DMS 273 (cell line): ENCODE data around the gene CCHCR1.
"Not testable (repeated sequence)": the region's sequence is repeated elsewhere in the genome, so short reads cannot be mapped to it uniquely, and the experiment has no call there.

Experiments used
- DNase-seq: peaks from one replicate; lab custom pipeline; 2025; ENCODE audit not compliant: unreplicated experiment; lab: John Stamatoyannopoulos, UW

Gene CCHCR1

GRCh38 chr6:31183287-31183686, 25.7 kb upstream of the CCHCR1 start:
- not testable (repeated sequence) for DNase-seq

GRCh38 chr6:31180500-31180899, 22.9 kb upstream of the CCHCR1 start:
- no peak for DNase-seq

GRCh38 chr6:31179896-31180295, 22.3 kb upstream of the CCHCR1 start:
- DNase-seq = no peak

- no peak for DNase-seq
These were observed 21.4 kb upstream of the CCHCR1 start for GRCh38 chr6:31179042-31179386.

- DNase-seq = no peak
These were observed 20.8 kb upstream of the CCHCR1 start for GRCh38 chr6:31178143-31179041.

- DNase-seq = no peak
These were observed 18.4 kb upstream of the CCHCR1 start for GRCh38 chr6:31175971-31176370.

- no peak for DNase-seq
These were observed 16.8 kb upstream of the CCHCR1 start for GRCh38 chr6:31174378-31174777.

GRCh38 chr6:31173406-31173805, 15.8 kb upstream of the CCHCR1 start:
- DNase-seq = no peak

- no peak for DNase-seq
These were observed 15.4 kb upstream of the CCHCR1 start for GRCh38 chr6:31172973-31173384.

GRCh38 chr6:31171931-31172905, 14.6 kb upstream of the CCHCR1 start:
- DNase-seq = no peak

- DNase-seq = no peak
These were observed 13.5 kb upstream of the CCHCR1 start for GRCh38 chr6:31170987-31171671.

GRCh38 chr6:31170600-31170881, 12.9 kb upstream of the CCHCR1 start, which contains the start of gene POU5F1:
TSS of gene POU5F1 (minus strand) at chr6:31170682. CDS start at chr6:31170620, 62 bp downstream.
- DNase-seq = no peak

GRCh38 chr6:31169858-31170599, 12.4 kb upstream of the CCHCR1 start:
- DNase-seq = not testable (repeated sequence)

- no peak for DNase-seq
These were observed 11.7 kb upstream of the CCHCR1 start for GRCh38 chr6:31169123-31169857.

GRCh38 chr6:31168606-31169005, 11.0 kb upstream of the CCHCR1 start:
- DNase-seq = no peak

- DNase-seq = no peak
These were observed 8.4 kb upstream of the CCHCR1 start for GRCh38 chr6:31165986-31166385.

GRCh38 chr6:31165064-31165832, 7.6 kb upstream of the CCHCR1 start:
- peak; percentile 37 for DNase-seq

- not testable (repeated sequence) for DNase-seq
These were observed 7.0 kb upstream of the CCHCR1 start for GRCh38 chr6:31164475-31165063.

GRCh38 chr6:31163922-31164321, 6.3 kb upstream of the CCHCR1 start:
- peak; percentile 15 for DNase-seq
